Osteocyte (in vitro differentiated cells): ENCODE data around the gene SOHLH2. TPM values are rescaled to one million over a fixed set of nuclear protein-coding genes. Genes with fewer than 3 reads are reported as not detected.

ENCODE experiments used
- DNase-seq: peaks from one replicate; pipeline ENCODE4 v3.0.0; 2021; ENCODE audit warnings: mixed read lengths; ENCODE audit not compliant: unreplicated experiment; ENCODE audit errors: extremely low spot score
- H3K27ac Mint-ChIP-seq: one replicate; pipeline ENCODE4 v1.8.0; 2021; ENCODE audit warnings: mild to moderate bottlenecking, mixed read lengths; ENCODE audit not compliant: unreplicated experiment
- H3K27me3 Mint-ChIP-seq: one replicate; pipeline ENCODE4 v1.8.0; 2021; ENCODE audit warnings: mixed read lengths; ENCODE audit not compliant: unreplicated experiment
- H3K36me3 Mint-ChIP-seq: one replicate; pipeline ENCODE4 v1.8.0; 2021; ENCODE audit warnings: mixed read lengths; ENCODE audit not compliant: unreplicated experiment
- H3K4me1 Mint-ChIP-seq: one replicate; pipeline ENCODE4 v1.8.0; 2021; ENCODE audit warnings: mixed read lengths; ENCODE audit not compliant: unreplicated experiment
- H3K4me3 Mint-ChIP-seq: one replicate; pipeline ENCODE4 v1.8.0; 2021; ENCODE audit warnings: mild to moderate bottlenecking, moderate library complexity, mixed read lengths; ENCODE audit not compliant: unreplicated experiment
- H3K9me3 Mint-ChIP-seq: one replicate; pipeline ENCODE4 v1.8.0; 2021; ENCODE audit warnings: mixed read lengths; ENCODE audit not compliant: unreplicated experiment
- CTCF ChIP-seq: fragments of 200-600 bp; sonication (generic); IDR thresholded peaks from 2 replicates; pipeline ENCODE4 v1.5.0; 2021; ENCODE audit warnings: antibody characterized with exemption, mild to moderate bottlenecking, moderate library complexity
- total RNA-seq: library from RNA; stranded (reverse); gene quantifications from 2 replicates; pipeline ENCODE4 v1.2.1, GENCODE V29; 2021

Gene SOHLH2
- total RNA-seq, 1 donor from 2014 or later: not detected

DNA sequence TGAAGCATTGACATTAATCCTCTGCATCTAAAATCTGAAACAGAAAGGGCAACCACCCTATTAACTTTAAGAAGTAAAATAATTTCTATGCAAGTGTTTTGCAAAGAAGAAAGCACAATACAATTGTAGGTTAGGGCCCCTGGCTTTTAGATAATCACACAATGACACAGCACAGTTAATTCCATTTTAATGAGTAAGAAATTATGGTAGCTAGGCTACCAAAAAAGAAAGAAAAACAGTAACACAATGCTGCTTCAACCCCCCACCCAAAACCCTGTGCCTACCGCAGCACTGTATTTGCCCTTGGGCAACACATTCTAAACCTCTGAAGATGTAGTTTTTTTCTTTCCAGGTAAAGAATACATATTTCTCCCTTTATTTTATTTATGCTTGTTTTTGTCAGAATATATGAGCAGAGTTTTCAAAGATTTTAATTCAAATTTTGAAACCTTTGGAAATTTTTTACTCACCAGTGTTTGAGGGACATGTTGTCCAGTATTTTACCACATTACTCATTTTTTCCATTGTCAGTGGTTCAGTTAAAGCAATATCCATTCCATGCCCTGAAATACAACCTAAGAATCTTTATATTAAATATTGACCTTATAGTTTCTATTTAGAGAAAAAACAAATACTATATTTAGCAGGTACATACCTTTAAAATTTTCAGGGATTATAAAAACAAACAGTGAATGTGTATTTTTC lies 21.1 kb downstream of the SOHLH2 start:
- Mint-ChIP-seq H3K36me3 (no peaks in the 10 kb centered on the region), H3K27ac (peak overlapping the region; percentile 92), H3K9me3 (no peaks in the 10 kb centered on the region), H3K27me3 (peaks cover 30% of the 10 kb centered on the region), H3K4me3 (peak overlapping the region; percentile 41), H3K4me1 (peaks cover 20% of the 10 kb centered on the region)
- no peak for TF ChIP-seq CTCF
- no peak for DNase-seq

DNA sequence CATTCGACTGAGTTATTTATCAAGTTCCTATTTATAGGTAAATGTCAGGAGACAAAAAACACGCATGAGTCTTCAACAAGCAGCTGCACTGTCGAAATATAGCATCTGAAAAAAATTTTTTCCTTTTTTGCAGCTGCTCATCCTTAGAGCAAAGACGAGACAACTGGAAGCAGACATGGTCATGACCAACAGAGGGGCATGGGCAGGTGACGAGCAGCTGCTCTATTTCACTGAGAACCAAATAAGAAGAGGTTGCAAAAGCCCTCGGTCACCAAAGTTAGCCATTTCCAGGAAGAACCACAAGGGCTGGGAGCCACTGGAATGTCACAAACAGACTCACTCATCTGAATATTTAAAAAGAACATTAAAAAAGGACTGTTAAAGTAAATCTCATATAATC lies 22.2 kb downstream of the SOHLH2 start:
- no peak for TF ChIP-seq CTCF
- Mint-ChIP-seq H3K4me3 (no peak overlapping the region), H3K27me3 (peaks cover 28% of the 10 kb centered on the region), H3K9me3 (no peaks in the 10 kb centered on the region), H3K36me3 (no peaks in the 10 kb centered on the region), H3K27ac (peak overlapping the region; percentile 92), H3K4me1 (peaks cover 20% of the 10 kb centered on the region)
- DNase-seq: no peak

DNA sequence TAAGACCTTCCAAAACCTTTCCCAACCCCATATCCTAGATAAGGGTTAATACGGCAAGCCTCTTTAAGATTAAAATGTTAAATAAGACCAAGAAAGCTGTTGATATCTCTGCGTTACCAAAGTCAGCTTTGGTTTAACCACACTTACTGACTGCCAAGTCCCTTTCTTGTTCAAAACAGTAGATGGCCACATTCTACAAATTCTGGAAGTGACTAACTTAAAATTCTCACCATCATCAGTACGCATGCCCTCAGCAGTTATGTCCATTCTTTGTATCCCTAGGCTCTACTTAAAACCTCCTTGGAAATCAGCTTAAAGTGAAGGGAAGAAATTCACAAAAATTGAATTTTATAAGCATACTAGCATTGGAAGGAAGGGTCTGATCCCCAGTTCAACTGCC lies 23.6 kb downstream of the SOHLH2 start:
- no peak overlapping the region for H3K27ac Mint-ChIP-seq
- DNase-seq: no peak
- no peaks in the 10 kb centered on the region for H3K36me3 Mint-ChIP-seq
- peaks cover 20% of the 10 kb centered on the region for H3K4me1 Mint-ChIP-seq
- peaks cover 23% of the 10 kb centered on the region for H3K27me3 Mint-ChIP-seq
- H3K4me3 Mint-ChIP-seq: no peak overlapping the region
- no peak for TF ChIP-seq CTCF
- no peaks in the 10 kb centered on the region for H3K9me3 Mint-ChIP-seq

- Mint-ChIP-seq H3K36me3 (no peaks in the 10 kb centered on the region), H3K9me3 (no peaks in the 10 kb centered on the region), H3K27me3 (peaks cover 29% of the 10 kb centered on the region), H3K27ac (no peak overlapping the region), H3K4me1 (peaks cover 13% of the 10 kb centered on the region), H3K4me3 (no peak overlapping the region)
- no peak for DNase-seq
- TF ChIP-seq CTCF: no peak
These were observed 25.9 kb downstream of the SOHLH2 start for GRCh38 chr13:36188441-36188840.

DNA sequence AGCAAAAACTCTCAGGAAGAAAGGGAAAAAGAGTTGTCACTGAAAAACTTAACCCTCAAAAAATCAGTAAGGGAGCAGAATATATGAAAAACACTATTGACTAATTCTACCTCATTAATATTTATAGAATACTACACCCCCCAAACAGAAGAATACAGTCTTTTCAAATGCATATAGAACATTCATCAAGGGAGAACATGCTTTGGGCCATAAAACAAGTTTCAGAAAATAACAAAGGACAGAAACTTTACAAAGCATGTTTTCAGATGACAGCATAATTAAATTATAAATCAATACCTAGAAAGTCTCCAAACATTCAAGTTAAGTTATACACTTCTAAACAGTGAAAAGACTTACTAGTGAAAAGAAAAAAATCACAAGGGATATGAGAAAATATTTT lies 30.5 kb downstream of the SOHLH2 start:
- DNase-seq: no peak
- no peak overlapping the region for H3K4me3 Mint-ChIP-seq
- H3K36me3 Mint-ChIP-seq: no peaks in the 10 kb centered on the region
- peaks cover 43% of the 10 kb centered on the region for H3K27me3 Mint-ChIP-seq
- H3K4me1 Mint-ChIP-seq: no peaks in the 10 kb centered on the region
- H3K27ac Mint-ChIP-seq: no peak overlapping the region
- no peak for TF ChIP-seq CTCF
- H3K9me3 Mint-ChIP-seq: no peaks in the 10 kb centered on the region
